HT-29 (cell line): ENCODE data around the gene ELN. TPM values are rescaled to one million over a fixed set of nuclear protein-coding genes. Genes with fewer than 3 reads are reported as not detected.

Experiments used
- DNase-seq: peaks from one replicate; pipeline ENCODE4 v3.0.0-alpha.2; 2015; ENCODE audit warnings: low spot score
- total RNA-seq: library from RNA; depleted of rRNA; stranded (reverse); fragments of >200 nt; shearing (Covaris generic); gene quantifications from 2 replicates; pipeline ENCODE4 v1.2.3, GENCODE V29; 2014

ELN gene
- total RNA-seq, 1 experiment from 2014 or later = 0.03 TPM

DNA sequence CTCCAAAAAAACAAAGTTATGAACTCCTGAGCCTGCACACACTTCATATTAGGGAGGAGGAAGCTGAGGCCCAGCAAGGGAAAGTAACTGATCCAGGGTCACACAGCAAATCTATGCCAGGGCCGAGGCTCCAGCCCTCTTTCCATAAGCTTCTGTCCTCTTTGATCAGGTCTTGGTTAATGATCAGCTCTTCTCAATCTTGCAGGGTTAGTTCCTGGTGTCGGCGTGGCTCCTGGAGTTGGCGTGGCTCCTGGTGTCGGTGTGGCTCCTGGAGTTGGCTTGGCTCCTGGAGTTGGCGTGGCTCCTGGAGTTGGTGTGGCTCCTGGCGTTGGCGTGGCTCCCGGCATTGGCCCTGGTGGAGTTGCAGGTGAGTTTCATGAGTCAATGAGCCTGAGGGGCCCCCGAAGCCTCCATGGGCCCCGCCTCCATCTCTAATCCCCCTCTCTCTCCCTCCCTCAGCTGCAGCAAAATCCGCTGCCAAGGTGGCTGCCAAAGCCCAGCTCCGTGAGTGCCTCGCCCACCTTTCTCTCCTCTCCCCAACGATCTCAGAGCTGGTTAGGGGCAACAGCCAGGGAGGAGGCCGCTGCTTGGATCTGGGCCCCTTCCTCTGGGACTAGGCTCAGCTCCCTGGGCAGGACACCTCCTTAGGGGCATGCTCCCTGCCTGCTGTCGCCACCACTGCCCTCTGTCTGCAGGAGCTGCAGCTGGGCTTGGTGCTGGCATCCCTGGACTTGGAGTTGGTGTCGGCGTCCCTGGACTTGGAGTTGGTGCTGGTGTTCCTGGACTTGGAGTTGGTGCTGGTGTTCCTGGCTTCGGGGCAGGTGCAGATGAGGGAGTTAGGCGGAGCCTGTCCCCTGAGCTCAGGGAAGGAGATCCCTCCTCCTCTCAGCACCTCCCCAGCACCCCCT, 32.0 kb downstream of the ELN start:
- peak; percentile 73 for DNase-seq

GRCh38 chr7:74061840-74062539, 34.0 kb downstream of the ELN start:
- peak; percentile 86 for DNase-seq

GRCh38 chr7:74063223-74063641, 35.3 kb downstream of the ELN start:
- DNase-seq = no peak

DNA sequence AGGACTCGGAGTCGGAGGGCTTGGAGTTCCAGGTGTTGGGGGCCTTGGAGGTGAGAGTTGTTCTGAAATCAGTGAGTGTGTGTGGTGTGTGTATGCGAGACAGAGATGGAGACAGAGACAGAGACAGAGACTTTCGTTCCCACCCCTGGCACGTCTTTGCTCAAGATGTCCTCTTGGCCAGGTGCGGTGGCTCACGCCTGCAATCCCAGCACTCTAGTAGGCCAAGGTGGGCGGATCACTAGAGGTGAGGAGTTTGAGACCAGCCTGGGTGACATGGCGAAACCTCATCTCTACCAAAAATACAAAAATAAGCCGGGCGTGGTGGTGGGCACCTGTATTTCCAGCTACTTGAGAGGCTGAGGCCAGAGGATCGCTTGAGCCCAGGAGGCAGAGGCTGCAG, 35.7 kb downstream of the ELN start:
- no peak for DNase-seq

- no peak for DNase-seq
Measured at GRCh38 chr7:74064696-74065095, 36.7 kb downstream of the ELN start.

- no peak for DNase-seq
Measured at GRCh38 chr7:74066626-74067025, 38.7 kb downstream of the ELN start.

GRCh38 chr7:74068378-74069085, 40.6 kb downstream of the ELN start:
- DNase-seq = no peak

DNA sequence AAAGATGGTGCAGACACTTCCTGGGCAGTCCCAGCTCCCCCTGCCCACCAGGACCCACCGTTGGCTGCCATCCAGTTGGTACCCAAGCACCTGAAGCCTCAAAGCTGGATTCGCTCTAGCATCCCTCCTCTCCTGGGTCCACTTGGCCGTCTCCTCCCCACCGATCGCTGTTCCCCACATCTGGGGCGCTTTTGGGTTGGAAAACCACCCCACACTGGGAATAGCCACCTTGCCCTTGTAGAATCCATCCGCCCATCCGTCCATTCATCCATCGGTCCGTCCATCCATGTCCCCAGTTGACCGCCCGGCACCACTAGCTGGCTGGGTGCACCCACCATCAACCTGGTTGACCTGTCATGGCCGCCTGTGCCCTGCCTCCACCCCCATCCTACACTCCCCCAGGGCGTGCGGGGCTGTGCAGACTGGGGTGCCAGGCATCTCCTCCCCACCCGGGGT, 41.1 kb downstream of the ELN start:
- no peak for DNase-seq

- no peak for DNase-seq
Measured at GRCh38 chr7:74069790-74070618, 42.0 kb downstream of the ELN start.

- no peak for DNase-seq
Measured at GRCh38 chr7:74070619-74070921, 42.6 kb downstream of the ELN start.

DNA sequence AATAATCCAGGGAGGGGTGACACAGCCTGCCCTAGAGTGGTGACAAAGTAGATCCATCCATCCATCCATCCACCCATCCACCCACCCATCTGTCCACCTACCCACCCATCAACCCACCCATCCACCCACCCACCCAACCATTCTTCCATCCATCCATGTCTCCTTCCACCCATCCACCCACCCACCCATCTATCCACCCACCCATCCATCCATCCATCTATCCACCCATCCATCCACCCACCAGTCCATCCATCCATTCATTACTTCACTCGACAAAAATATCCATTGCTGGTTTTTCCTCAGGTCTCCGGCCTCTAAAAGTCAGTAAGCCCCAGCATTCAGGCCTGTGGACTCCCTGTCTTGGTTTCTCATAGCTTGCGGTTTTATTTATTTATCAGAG, 43.1 kb downstream of the ELN start:
- DNase-seq = no peak

GRCh38 chr7:74074770-74075169, 46.8 kb downstream of the ELN start:
- no peak for DNase-seq

GRCh38 chr7:74078461-74078860, 50.5 kb downstream of the ELN start:
- no peak for DNase-seq

DNA sequence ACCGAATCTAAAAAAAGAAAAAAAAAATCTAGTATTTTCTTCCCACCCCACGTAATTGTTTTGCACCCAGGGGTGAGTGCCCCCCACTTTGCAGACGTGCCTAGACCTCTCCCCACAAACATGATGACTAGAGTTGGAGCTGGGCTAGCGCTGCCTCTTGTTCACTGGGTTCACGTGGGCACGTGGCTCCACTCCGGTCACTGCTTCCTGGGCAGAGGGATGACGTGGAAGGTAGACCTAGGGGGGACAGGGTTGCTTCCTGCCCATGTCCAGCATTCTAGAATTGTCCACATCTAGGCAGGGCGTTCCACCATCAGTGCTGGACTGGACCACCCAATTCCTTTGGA, 54.8 kb downstream of the ELN start:
- no peak for DNase-seq

DNA sequence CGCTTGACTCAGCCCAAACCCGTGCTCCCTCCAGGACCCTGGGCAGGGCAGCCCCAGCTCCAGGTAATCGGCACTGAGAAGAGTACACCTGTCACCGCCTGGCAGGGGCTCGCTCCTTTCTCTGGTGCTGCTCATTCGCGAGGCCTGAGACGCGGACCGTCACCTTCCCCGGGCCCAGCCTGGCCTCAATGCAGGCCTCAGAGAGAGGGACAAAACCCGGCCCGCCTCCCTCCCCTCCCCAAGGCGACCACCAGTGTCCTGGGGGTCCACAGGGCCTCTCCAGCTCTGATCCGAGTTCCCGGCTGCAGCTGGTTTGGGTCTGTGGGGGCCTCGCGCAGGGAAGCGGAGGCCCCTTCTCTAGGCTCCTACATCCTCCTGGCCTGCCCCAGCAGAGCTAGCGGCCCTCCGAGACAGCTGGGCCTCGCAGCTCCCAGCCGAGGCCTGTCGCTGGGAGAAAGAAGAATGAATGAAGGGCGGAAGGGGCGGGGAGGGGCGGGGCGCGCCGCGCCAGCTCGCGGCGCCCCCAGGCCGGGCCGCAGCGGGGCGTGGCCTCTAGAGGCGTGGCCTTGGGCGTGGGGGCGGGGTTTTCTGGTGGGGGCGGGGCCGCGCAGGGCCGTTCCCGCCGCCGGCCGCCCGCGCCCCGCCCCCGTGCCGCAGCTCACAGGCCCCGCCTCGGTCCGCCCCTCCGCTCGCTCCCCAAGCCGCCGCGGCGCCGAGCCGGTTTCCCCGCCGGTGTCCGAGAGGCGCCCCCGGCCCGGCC, 55.3 kb downstream of the ELN start, which contains the start of gene LIMK1:
LIMK1 (plus strand) TSS at position 688 of the 760 bp plus-strand sequence. CDS start 187 bp downstream, outside the sequence.
- DNase-seq = peak; percentile 77

GRCh38 chr7:74083928-74084721, 56.2 kb downstream of the ELN start:
- peak; percentile 49 for DNase-seq

- no peak for DNase-seq
Measured at GRCh38 chr7:74084722-74085578, 57.0 kb downstream of the ELN start.

- no peak for DNase-seq
Measured at GRCh38 chr7:74087791-74088453, 59.9 kb downstream of the ELN start.
